Measurements from ENCODE around the gene TRIM42. TPM values are rescaled to one million over a fixed set of nuclear protein-coding genes. Genes with fewer than 3 reads are reported as not detected.

The TRIM42 gene
- total RNA-seq, 1 experiment from 2014 or later = not detected

DNA sequence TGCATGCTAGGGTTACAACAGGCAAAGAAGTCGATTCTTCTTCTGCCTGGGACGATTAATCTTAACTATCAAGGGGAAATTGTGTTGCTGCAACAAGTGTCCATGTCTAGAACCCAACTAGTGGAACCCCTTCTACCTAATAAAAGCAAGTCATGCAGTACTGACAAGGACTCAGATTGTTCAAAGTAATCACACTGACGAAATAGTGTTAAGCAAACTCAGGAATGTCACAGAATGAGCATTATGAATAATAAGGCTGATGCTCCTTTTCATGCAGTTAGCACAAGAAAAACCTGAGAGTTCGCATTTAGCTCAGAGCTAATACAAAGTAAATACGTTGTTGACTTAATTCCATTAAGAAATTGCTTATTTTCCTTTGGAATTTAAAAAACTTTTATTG is 47.5 kb upstream of the TRIM42 start:
- no peaks in the 10 kb centered on the region for H3K27me3 ChIP-seq (replicated peaks; ENCODE audit: control insufficient read depth, insufficient read depth, low read length)
- TF ChIP-seq, protein P1, sequence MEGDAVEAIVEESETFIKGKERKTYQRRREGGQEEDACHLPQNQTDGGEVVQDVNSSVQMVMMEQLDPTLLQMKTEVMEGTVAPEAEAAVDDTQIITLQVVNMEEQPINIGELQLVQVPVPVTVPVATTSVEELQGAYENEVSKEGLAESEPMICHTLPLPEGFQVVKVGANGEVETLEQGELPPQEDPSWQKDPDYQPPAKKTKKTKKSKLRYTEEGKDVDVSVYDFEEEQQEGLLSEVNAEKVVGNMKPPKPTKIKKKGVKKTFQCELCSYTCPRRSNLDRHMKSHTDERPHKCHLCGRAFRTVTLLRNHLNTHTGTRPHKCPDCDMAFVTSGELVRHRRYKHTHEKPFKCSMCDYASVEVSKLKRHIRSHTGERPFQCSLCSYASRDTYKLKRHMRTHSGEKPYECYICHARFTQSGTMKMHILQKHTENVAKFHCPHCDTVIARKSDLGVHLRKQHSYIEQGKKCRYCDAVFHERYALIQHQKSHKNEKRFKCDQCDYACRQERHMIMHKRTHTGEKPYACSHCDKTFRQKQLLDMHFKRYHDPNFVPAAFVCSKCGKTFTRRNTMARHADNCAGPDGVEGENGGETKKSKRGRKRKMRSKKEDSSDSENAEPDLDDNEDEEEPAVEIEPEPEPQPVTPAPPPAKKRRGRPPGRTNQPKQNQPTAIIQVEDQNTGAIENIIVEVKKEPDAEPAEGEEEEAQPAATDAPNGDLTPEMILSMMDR (IDR thresholded peaks at IDR 0.05; ENCODE audit: insufficient read depth in 1 of 2, low read depth in 1 of 2, low read length in 1 of 2, severe bottlenecking in 1 of 2, unreplicated experiment in 1 of 2) = no peak
- no peak for DNase-seq
- peaks cover 33% of the 10 kb centered on the region for H3K4me1 ChIP-seq
- Mint-ChIP-seq H3K9me3 (ENCODE audit: unreplicated experiment) (no peaks in the 10 kb centered on the region), H3K36me3 (ENCODE audit: insufficient read depth, unreplicated experiment) (no peaks in the 10 kb centered on the region), H3K4me1 (ENCODE audit: low read depth, unreplicated experiment) (peaks cover 28% of the 10 kb centered on the region), H3K27me3 (ENCODE audit: insufficient read depth, unreplicated experiment) (no peaks in the 10 kb centered on the region), H3K4me3 (ENCODE audit: unreplicated experiment) (no peak overlapping the region), H3K27ac (ENCODE audit: unreplicated experiment) (peak overlapping the region; percentile 67)
- CTCF ChIA-PET = no interaction called here
- no TSS peak for BruUV-seq (replicated peaks)
- no peaks in the 10 kb centered on the region for H3K9me3 ChIP-seq
- POLR2A ChIA-PET = no interaction called here
- intact Hi-C loops (cut with micrococcal nuclease; ENCODE audit: unreplicated experiment) = loop anchor here (2.0 kb wide), 1 partner anchor 32 kb away; no protein-coding TSS in a partner anchor
- H3K4me3 ChIP-seq (ENCODE audit: low read depth, low read length) = no peak overlapping the region
- H3K36me3 ChIP-seq (ENCODE audit: control insufficient read depth, insufficient read depth, low read length) = no peaks in the 10 kb centered on the region

DNA sequence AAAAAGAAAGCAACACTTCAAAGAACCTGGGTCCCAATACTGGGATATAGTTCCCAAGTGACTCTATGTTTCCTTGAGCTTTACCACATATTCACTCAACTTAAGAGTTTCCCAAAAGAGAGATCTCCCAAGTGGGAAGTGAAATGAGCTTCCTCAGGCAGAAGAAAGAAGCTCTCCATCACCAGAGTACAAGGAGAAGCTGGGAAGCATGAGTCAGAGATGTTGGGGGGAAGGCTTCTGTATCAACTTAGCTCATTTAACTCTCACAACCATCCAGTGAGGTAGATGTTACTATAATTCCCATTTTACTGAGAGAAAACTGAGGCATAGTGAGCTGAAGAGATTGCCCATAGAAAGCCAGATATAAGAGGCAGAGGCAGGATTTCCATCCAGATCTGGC is 47.0 kb upstream of the TRIM42 start:
- no peaks in the 10 kb centered on the region for H3K27me3 ChIP-seq (replicated peaks; ENCODE audit: control insufficient read depth, insufficient read depth, low read length)
- no peaks in the 10 kb centered on the region for H3K36me3 ChIP-seq (ENCODE audit: control insufficient read depth, insufficient read depth, low read length)
- Mint-ChIP-seq H3K27me3 (ENCODE audit: insufficient read depth, unreplicated experiment) (no peaks in the 10 kb centered on the region), H3K4me3 (ENCODE audit: unreplicated experiment) (no peak overlapping the region), H3K27ac (ENCODE audit: unreplicated experiment) (no peak overlapping the region), H3K36me3 (ENCODE audit: insufficient read depth, unreplicated experiment) (no peaks in the 10 kb centered on the region), H3K4me1 (ENCODE audit: low read depth, unreplicated experiment) (peaks cover 30% of the 10 kb centered on the region), H3K9me3 (ENCODE audit: unreplicated experiment) (no peaks in the 10 kb centered on the region)
- no peaks in the 10 kb centered on the region for H3K9me3 ChIP-seq
- ChIA-PET CTCF (no interaction called here), POLR2A (no interaction called here)
- H3K4me3 ChIP-seq (ENCODE audit: low read depth, low read length) = no peak overlapping the region
- peaks cover 37% of the 10 kb centered on the region for H3K4me1 ChIP-seq
- no TSS peak for BruUV-seq (replicated peaks)
- intact Hi-C loops (cut with micrococcal nuclease; ENCODE audit: unreplicated experiment) = loop anchor here (2.0 kb wide), 1 partner anchor 32 kb away; no protein-coding TSS in a partner anchor
- DNase-seq = no peak
- TF ChIP-seq, protein P1 (IDR thresholded peaks at IDR 0.05; ENCODE audit: insufficient read depth in 1 of 2, low read depth in 1 of 2, low read length in 1 of 2, severe bottlenecking in 1 of 2, unreplicated experiment in 1 of 2) = no peak

DNA sequence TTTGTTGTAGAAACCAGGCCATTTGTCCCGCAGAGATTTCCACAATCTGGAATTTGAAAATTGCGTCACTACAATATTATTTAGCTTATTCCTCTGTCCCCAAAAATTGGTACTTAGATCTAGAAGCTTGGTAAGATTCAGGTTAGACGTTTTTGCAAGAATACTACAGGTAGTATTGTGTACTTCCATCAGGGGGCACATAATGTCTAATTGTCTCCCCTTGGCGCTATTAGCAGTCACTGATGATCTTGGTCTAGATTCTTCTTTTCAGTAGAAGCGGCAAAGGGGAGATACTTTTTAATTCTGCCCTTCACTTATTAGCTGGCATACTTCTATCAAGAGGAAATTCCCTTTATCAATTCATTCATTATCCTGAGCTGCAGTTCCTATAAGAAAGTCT is 42.6 kb upstream of the TRIM42 start:
- intact Hi-C loops (cut with micrococcal nuclease; ENCODE audit: unreplicated experiment) = loop anchor here (5.0 kb wide), 1 partner anchor 102 kb away; no protein-coding TSS in a partner anchor
- Mint-ChIP-seq H3K27ac (ENCODE audit: unreplicated experiment) (no peak overlapping the region), H3K27me3 (ENCODE audit: insufficient read depth, unreplicated experiment) (no peaks in the 10 kb centered on the region), H3K4me1 (ENCODE audit: low read depth, unreplicated experiment) (peaks cover 30% of the 10 kb centered on the region), H3K4me3 (ENCODE audit: unreplicated experiment) (no peak overlapping the region), H3K36me3 (ENCODE audit: insufficient read depth, unreplicated experiment) (no peaks in the 10 kb centered on the region), H3K9me3 (ENCODE audit: unreplicated experiment) (no peaks in the 10 kb centered on the region)
- Histone ChIP-seq H3K4me3 (ENCODE audit: low read depth, low read length) (no peak overlapping the region), H3K4me1 (peaks cover 32% of the 10 kb centered on the region), H3K9me3 (no peaks in the 10 kb centered on the region), H3K36me3 (ENCODE audit: control insufficient read depth, insufficient read depth, low read length) (no peaks in the 10 kb centered on the region), H3K27me3 (replicated peaks; ENCODE audit: control insufficient read depth, insufficient read depth, low read length) (no peaks in the 10 kb centered on the region)
- TF ChIP-seq, protein P1 (IDR thresholded peaks at IDR 0.05; ENCODE audit: insufficient read depth in 1 of 2, low read depth in 1 of 2, low read length in 1 of 2, severe bottlenecking in 1 of 2, unreplicated experiment in 1 of 2) = no peak
- no TSS peak for BruUV-seq (replicated peaks)
- DNase-seq = no peak
- ChIA-PET POLR2A (no interaction called here), CTCF (no interaction called here)
